K562 (cell line): ENCODE results near the gene RPS27. TPM values are rescaled to one million over a fixed set of nuclear protein-coding genes. Genes with fewer than 3 reads are reported as not detected.

Experiments used
- MGA ChIP-seq: fragments of 450-650 bp; IDR thresholded peaks from 2 replicates; pipeline ENCODE4 v1.6.1; 2016; ENCODE audit warnings: mild to moderate bottlenecking, moderate library complexity
- NFIC ChIP-seq: fragments of 450-650 bp; IDR thresholded peaks from 2 replicates; pipeline ENCODE4 v1.6.1; 2017; ENCODE audit warnings: mild to moderate bottlenecking, inconsistent platforms
- polyA plus RNA-seq, 8 experiments: library from polyadenylated mRNA; depleted of rRNA in 4 of 8; stranded (reverse) in 5 of 8; unstranded in 3 of 8; fragments of >200 nt; fragmentation: Nextera tagmentation in 2 of 8; fragmentation: Illumina TruSeq in 1 of 8; extraction: Ambion mirVana in 2 of 8; extraction: Trizol in 1 of 8; gene quantifications; 2 replicates each; pipeline versions ENCODE4 v1.2.1 to v1.2.3, GENCODE V29; 2011 to 2014; ENCODE audit warnings: inconsistent platforms in 1 of 8, missing spikeins in 1 of 8
- total RNA-seq, 7 experiments: library from RNA; depleted of rRNA in 6 of 7; stranded (reverse); fragments of >200 nt in 6 of 7; fragmentation: Illumina TruSeq in 2 of 7; extraction: Trizol in 2 of 7; gene quantifications; 2 replicates each; pipeline versions ENCODE4 v1.2.1 to v1.2.3, GENCODE V29; 2011 to 2021; ENCODE audit warnings: low replicate concordance in 1 of 7

Gene RPS27
- total and polyA plus RNA-seq, 9 of the 15 experiments (the other 6 are each of a cell fraction or from before 2014, with no cell fraction given): 2,091 to 9,377 (median 6,706) TPM

GRCh38 chr1:154014154-154014907, 23.8 kb downstream of the RPS27 start (continued):
- no peak for TF ChIP-seq MGA
- TF ChIP-seq NFIC: peak; percentile 19; the same call in 1 of the 2 replicates
- TF ChIP-seq, all 486 proteins: peak for 1
